ENCODE data around the gene MINK1.
"Not testable (repeated sequence)": the region's sequence is repeated elsewhere in the genome, so short reads cannot be mapped to it uniquely, and the experiment has no call there.

The MINK1 gene

GRCh38 chr17:4899341-4900230, 66.4 kb downstream of the MINK1 start, which contains the start of gene C17orf107:
Gene C17orf107, plus strand, starts transcription at chr17:4899536. Its CDS starts 227 bp downstream, at chr17:4899763.
- DNase-seq (ENCODE audit: low spot score) = no peak

GRCh38 chr17:4900231-4901107, 67.3 kb downstream of the MINK1 start:
- DNase-seq (ENCODE audit: low spot score) = no peak

DNA sequence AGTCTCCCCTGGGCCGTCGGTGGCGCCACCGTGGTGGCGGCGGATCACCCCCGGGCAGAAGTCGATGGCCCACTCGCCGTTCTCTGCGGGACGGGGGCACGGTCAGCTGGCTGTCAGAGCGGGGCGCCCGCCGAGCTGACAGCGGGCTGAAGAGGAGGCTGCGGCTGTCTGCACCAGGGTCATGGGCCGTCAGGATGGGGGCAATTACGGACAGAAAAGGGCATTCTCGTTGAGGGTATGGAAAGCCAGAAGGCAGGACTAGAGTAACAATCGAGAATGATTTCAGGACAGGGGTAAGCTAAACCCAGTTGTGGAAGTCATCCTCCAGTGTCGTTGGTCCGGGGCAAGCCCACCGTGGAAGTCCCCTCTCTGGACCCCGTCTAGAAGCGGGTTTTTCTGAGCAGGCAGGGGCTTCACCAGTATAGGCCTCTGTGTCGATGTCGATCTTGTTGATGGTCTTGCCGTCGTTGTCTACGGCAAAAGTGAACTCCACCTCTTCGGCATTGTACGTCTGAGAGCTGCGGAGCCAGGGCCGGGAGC, 68.0 kb downstream of the MINK1 start:
- DNase-seq (ENCODE audit: low spot score) = no peak

GRCh38 chr17:4901648-4902344, 68.7 kb downstream of the MINK1 start:
- no peak for DNase-seq (ENCODE audit: low spot score)

- no peak for DNase-seq (ENCODE audit: low spot score)
Observed at GRCh38 chr17:4902540-4902939, 69.4 kb downstream of the MINK1 start.

- DNase-seq (ENCODE audit: low spot score) = peak; percentile 63
Observed at GRCh38 chr17:4903051-4903818, 70.1 kb downstream of the MINK1 start, which contains the start of gene CHRNE. Gene CHRNE, minus strand, starts transcription at chr17:4903098. Its CDS starts 35 bp downstream, at chr17:4903063.

DNA sequence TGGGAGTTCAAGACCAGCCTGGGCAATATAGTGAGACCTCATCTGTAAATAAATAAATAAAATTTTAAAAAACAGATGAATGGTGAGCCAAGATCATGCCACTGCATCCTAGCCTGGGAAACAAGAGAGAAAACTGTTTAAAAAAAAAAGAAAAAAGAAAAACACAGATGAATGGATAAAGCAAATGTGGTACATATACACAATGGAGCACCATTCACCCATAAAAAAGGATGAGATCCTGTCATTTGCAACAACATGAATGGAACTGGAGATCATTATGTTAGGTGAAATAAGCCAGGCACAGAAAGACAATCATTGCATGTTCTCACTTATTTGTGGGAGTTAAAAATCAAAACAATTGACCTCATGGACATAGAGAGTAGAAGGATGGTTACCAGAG, 73.5 kb downstream of the MINK1 start:
- not testable (repeated sequence) for DNase-seq (ENCODE audit: low spot score)

GRCh38 chr17:4908301-4908700, 75.2 kb downstream of the MINK1 start:
- peak; percentile 4 for DNase-seq (ENCODE audit: low spot score)

DNA sequence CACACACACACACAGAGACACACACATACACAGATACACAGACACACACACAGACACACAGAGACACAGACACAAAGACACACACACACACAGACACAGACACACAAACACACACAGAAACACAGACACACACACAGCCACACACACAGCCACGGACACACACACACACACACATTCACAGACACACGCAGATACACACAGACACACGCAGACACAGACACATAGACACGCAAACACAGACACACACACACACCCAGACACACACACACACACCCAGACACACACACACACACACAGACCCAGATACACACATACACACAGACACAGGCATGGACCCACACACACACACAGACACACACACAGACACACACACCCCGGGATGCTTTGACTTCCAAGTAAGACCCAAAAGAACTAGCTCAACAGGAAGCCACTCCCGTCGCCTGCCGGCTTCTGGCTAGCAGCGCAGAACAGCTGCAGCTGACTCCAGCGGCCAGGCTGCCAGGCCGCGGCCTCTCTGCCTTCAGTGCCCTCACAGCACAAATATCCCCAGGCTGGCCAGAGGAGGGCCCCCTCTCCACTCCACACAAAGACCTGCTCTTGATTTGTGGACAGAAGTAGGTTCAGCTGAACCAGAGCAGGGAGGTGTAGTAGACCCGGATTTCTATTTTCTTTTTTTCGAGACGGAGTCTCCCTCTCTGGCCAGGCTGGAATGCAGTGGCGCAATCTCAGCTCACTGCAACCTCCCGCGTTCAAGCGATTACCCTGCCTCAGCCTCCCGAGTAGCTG, 75.8 kb downstream of the MINK1 start:
- DNase-seq (ENCODE audit: low spot score) = peak; percentile 79

- peak; percentile 14 for DNase-seq (ENCODE audit: low spot score)
Observed at GRCh38 chr17:4913994-4914393, 80.9 kb downstream of the MINK1 start.

DNA sequence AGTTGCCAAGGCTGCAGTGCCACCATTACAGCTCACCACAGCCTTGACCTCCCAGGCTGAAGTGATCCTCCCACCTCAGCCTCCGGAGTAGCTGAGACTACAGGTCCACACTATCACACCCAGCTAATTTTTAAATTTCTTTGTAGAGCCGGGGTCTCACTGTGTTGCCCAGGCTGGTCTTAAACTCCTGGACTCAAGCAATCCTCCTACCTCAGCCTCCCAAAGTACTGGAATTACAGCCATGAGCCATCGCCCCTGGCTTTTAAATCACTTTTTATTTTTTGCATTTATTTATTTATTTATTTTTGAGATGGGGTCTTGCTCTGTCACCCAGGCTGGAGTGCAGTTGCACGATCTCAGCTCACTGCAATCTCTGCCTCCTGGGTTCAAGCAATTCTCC, 81.4 kb downstream of the MINK1 start:
- not testable (repeated sequence) for DNase-seq (ENCODE audit: low spot score)

DNA sequence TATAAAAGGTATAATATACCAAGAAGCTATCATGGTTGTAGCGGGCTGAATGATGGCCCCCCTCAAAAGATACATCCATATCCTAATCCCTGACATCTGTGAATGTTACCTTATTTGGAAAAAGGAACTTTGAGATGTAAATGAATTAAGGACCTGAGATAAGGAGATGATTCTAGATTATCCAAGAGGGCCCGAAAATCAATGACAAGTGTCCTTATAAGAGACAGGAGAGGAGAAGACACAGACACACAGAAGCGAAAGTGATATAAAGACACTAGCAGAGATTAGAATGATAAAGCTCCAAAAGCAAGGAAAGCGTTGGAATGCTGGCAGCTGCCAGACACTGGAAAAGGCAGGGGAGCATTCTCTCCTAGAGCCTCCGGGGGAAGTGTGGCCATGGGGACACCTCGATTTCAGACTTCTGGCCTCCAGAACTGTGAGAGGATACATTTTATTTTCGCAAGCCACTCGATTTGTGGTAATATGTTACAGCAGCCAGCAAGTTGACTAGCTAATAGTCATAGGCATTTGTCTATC, 86.4 kb downstream of the MINK1 start:
- DNase-seq (ENCODE audit: low spot score) = no peak

GRCh38 chr17:4920351-4921048, 87.4 kb downstream of the MINK1 start:
- no peak for DNase-seq (ENCODE audit: low spot score)

- no peak for DNase-seq (ENCODE audit: low spot score)
Observed at GRCh38 chr17:4921320-4921719, 88.2 kb downstream of the MINK1 start.

- DNase-seq (ENCODE audit: low spot score) = not testable (repeated sequence)
Observed at GRCh38 chr17:4926577-4927335, 93.6 kb downstream of the MINK1 start.

DNA sequence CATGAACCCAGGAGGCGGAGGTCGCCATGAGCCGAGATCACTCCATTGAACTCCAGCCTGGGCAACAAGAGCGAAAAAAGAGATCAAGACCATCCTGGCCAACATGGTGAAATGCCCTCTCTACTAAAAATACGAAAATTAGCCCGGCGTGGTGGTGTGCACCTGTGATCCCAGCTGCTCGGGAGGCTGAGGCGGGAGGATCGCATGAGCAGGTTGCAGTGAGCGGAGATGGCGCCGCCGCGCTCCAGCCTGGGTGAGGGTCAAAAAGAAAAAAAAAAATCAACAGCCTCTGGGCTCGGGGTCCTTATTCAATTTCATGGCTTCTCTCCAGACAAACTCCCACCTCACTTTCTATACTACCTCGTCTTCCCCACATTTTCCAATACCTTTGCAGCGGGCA, 95.7 kb downstream of the MINK1 start:
- DNase-seq (ENCODE audit: low spot score) = no peak

- no peak for DNase-seq (ENCODE audit: low spot score)
Observed at GRCh38 chr17:4931963-4932362, 98.8 kb downstream of the MINK1 start, which contains the start of gene GP1BA. Gene GP1BA, plus strand, starts transcription at chr17:4932277. Its CDS starts 328 bp downstream, at chr17:4932605.

GRCh38 chr17:4932756-4933155, 99.6 kb downstream of the MINK1 start:
- no peak for DNase-seq (ENCODE audit: low spot score)

Measured in D341Med (cell line).